Immature natural killer cell (primary cell): ENCODE results near the gene ATG13. TPM values are rescaled to one million over a fixed set of nuclear protein-coding genes. Genes with fewer than 3 reads are reported as not detected.

Source experiments
- DNase-seq, 3 donors: peaks; one replicate each; pipeline ENCODE4 v3.0.0; 2022; ENCODE audit warnings: mixed read lengths in 1 of 3
- H3K27ac Mint-ChIP-seq, 6 donors: one replicate each; pipeline ENCODE4 v1.8.0; 2020; ENCODE audit warnings: mixed read lengths in 6 of 6, mild to moderate bottlenecking in 5 of 6, inconsistent platforms in 4 of 6, moderate library complexity in 3 of 6
- H3K27me3 Mint-ChIP-seq, 3 donors: one replicate each; pipeline ENCODE4 v1.8.0; 2020 to 2021; ENCODE audit warnings: low read depth in 3 of 3, mild to moderate bottlenecking in 3 of 3, mixed read lengths in 3 of 3, moderate library complexity in 3 of 3, inconsistent platforms in 1 of 3
- H3K36me3 Mint-ChIP-seq, 3 donors: one replicate each; pipeline ENCODE4 v1.8.0; 2020; ENCODE audit warnings: mixed read lengths in 3 of 3, inconsistent platforms in 2 of 3, mild to moderate bottlenecking in 2 of 3
- H3K4me1 Mint-ChIP-seq, 2 donors: one replicate each; pipeline ENCODE4 v1.8.0; 2020; ENCODE audit warnings: inconsistent platforms in 2 of 2, mild to moderate bottlenecking in 2 of 2, mixed read lengths in 2 of 2, moderate library complexity in 1 of 2
- H3K4me3 Mint-ChIP-seq, 5 donors: one replicate each; pipeline ENCODE4 v1.8.0; 2020; ENCODE audit warnings: mild to moderate bottlenecking in 5 of 5, mixed read lengths in 5 of 5, inconsistent platforms in 3 of 5, moderate library complexity in 3 of 5
- H3K9me3 Mint-ChIP-seq, 6 donors: one replicate each; pipeline ENCODE4 v1.8.0; 2020; ENCODE audit warnings: mild to moderate bottlenecking in 6 of 6, mixed read lengths in 6 of 6, inconsistent platforms in 4 of 6, moderate library complexity in 3 of 6
- polyA plus RNA-seq, 3 donors: library from polyadenylated mRNA; unstranded; fragments of 300-500 nt; fragmentation: Illumina TruSeq; gene quantifications; one replicate each; pipeline ENCODE4 v1.2.3, GENCODE V29; 2021

Gene ATG13
- polyA plus RNA-seq, 3 donors from 2014 or later = 67.4 to 103 (median 100) TPM

DNA sequence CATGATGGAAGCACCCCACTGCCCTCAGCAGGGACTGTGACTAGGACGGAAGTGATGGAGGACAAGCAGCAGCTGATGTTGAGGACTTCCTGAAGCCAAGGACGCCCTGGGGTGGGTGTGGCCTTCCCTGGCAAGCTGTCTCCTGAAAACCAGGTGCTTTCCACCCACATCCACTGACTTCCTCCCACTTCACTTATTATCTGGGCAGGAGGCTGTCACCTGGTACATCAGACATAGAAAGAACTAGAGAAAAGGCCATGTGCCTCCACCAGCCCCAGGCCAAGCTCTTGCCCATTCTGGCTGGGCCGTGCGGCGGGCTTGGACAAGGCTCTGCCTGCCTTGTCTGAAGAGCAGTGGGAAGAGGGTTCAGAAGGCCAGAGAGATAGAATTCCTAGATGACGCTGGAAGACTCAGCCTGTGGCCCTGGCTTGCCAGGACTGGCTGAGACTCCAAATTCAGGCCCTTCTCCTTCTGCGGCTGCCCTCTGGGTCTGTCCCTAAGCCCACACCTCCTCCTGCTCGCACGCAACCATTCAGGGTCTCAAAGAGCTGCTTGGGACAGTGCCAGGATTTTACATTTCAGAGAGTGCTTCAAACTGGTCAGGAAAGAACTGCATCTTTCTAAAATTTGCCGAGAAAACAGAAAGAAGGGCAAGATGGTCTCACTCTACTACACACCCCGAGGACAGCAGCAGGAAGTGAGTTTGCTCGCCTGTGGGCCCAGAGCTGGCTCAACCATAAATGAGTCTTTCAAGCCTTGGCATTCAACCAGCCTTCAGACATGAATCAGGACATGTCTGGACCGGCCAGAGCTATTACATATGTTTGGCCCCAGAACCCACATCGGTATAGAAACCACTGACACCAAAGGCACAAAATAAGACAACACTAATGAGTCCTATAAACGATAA, 69.8 kb downstream of the ATG13 start:
- Mint-ChIP-seq H3K27ac (peak overlapping the region in 4 of 6 donors; percentile 7 to 71 (median 31)), H3K9me3 (no peaks in the 10 kb centered on the region), H3K4me1 (peaks cover 16 to 18% of the 10 kb centered on the region in 2 donors), H3K4me3 (no peak overlapping the region), H3K27me3 (no peaks in the 10 kb centered on the region), H3K36me3 (peaks cover 0 to 20% (median 9%) of the 10 kb centered on the region in 3 donors)
- no peak for DNase-seq

DNA sequence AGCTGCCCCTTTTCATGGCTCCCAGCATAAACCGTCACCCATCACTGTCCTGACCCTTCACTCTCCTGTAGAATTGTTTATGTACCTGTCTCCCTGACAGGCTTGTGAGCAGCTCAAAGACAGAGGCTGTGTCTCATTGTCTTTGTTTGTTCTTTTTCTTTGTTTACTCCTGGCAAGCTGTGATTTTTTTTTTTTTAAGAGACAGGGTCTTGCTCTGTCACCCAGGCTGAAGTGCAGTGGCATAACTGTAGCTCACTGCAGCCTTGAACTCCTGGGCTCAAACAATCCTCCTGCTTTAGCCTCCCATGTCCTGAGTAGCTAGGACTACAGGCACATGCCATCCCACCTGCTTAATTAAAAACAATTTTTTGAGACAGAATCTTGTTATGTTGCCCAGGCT, 73.3 kb downstream of the ATG13 start:
- H3K9me3 Mint-ChIP-seq = no peaks in the 10 kb centered on the region
- no peak overlapping the region for H3K4me3 Mint-ChIP-seq
- H3K27ac Mint-ChIP-seq = peak overlapping the region in 1 of 6 donors; percentile 75
- peaks cover 26 to 29% of the 10 kb centered on the region in 2 donors for H3K4me1 Mint-ChIP-seq
- H3K36me3 Mint-ChIP-seq = peaks cover 0 to 28% (median 4%) of the 10 kb centered on the region in 3 donors
- H3K27me3 Mint-ChIP-seq = no peaks in the 10 kb centered on the region
- DNase-seq = no peak

DNA sequence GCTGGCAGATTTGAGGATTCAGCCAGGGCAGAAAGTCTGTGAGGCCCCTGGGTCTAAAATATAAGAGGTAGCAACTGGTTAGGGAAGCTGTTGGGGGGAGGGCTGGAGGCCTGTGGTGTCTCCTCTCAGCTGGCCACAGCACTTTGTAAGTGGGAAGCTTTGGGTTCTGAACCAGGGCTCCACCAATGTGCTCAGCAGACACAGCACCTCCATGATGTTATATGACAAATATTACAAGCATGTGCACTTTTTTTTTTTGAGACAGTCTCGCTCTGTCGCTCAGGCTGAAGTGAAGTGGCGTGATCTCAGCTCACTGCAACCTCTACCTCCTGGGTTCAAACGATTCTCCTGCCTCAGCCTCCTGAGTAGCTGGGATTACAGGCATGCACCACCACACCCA, 75.1 kb downstream of the ATG13 start:
- Mint-ChIP-seq H3K4me1 (peaks cover 34 to 40% of the 10 kb centered on the region in 2 donors), H3K27ac (peak overlapping the region in 1 of 6 donors; percentile 23), H3K27me3 (no peaks in the 10 kb centered on the region)

DNA sequence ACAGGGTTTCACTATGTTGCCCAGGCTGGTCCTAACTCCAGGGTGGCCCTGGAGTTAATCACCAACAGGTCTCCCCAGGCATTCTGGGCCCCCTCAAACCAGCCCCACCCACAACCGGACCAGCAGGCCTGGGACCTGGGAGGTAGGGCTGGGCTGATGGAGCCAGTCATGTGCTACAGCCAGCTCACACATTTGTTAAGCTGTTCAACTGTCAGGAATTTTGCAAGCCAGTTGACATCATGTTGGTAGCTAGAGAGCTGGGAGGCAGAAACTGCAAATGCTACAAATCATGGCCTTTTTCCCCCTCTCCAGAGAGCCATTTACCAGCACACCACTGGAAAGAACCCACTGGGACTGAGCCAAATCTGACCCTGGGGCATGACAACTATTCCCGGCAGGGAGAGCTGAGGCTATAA, 76.3 kb downstream of the ATG13 start:
- Mint-ChIP-seq H3K27ac (peak overlapping the region in 1 of 6 donors; percentile 77), H3K36me3 (peaks cover 0 to 10% (median 0%) of the 10 kb centered on the region in 3 donors), H3K4me3 (no peak overlapping the region), H3K27me3 (no peaks in the 10 kb centered on the region), H3K4me1 (peaks cover 43 to 45% of the 10 kb centered on the region in 2 donors), H3K9me3 (no peaks in the 10 kb centered on the region)
- DNase-seq = no peak

More for the DNA sequence above, 75.1 kb downstream of the ATG13 start:
- DNase-seq = no peak
- H3K4me3 Mint-ChIP-seq = no peak overlapping the region
- H3K36me3 Mint-ChIP-seq = peaks cover 0 to 19% (median 1%) of the 10 kb centered on the region in 3 donors
- no peaks in the 10 kb centered on the region for H3K9me3 Mint-ChIP-seq

DNA sequence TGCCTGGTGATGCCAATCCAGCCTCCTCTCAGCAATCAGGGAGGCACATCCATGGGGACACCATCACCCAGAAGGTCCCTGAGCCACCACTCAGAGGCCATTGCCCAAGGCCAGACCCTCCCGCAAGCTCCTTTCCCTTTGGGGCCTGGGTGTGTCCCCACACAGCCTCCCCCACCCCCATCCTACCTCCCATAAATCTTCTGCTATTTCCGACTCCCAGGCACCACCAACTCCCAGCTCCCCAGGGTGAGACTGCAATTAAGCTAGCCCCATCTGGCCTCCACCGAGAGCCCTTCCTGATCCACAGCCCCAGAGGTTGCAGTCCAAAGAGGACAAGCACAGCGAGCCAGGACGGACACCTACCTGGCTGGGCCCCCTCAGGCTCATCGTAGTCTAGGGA, 76.7 kb downstream of the ATG13 start:
- no peak for DNase-seq
- no peaks in the 10 kb centered on the region for H3K9me3 Mint-ChIP-seq
- H3K27ac Mint-ChIP-seq = peak overlapping the region in 3 of 6 donors; percentile 61 to 80 (median 77)
- H3K4me3 Mint-ChIP-seq = no peak overlapping the region
- H3K4me1 Mint-ChIP-seq = peaks cover 46 to 50% of the 10 kb centered on the region in 2 donors
- H3K27me3 Mint-ChIP-seq = peaks cover 0 to 2% (median 0%) of the 10 kb centered on the region in 3 donors
- H3K36me3 Mint-ChIP-seq = peaks cover 0 to 10% (median 0%) of the 10 kb centered on the region in 3 donors

DNA sequence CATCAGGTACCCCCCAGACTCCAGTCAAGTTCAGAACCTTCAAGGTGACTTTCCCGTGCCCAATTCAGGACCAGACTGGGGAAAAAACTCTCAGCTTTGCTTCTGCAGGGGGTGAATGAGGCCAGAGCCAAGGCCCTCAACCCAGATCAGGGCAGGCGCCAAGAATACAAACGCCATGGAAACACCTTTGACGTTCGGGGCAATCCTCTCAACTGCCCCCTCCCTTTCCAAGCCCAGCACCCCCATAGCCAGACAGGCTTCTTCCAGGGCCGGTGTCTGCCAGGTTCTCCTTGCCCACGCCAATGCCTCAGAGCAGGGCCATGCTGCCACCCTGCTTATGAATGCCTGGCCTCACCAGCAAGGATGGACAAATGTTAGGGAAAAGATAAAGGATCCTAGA, 77.3 kb downstream of the ATG13 start:
- no peaks in the 10 kb centered on the region for H3K9me3 Mint-ChIP-seq
- DNase-seq = no peak
- H3K36me3 Mint-ChIP-seq = peaks cover 0 to 10% (median 0%) of the 10 kb centered on the region in 3 donors
- peaks cover 0 to 2% (median 0%) of the 10 kb centered on the region in 3 donors for H3K27me3 Mint-ChIP-seq
- H3K4me1 Mint-ChIP-seq = peaks cover 50 to 54% of the 10 kb centered on the region in 2 donors
- no peak overlapping the region for H3K4me3 Mint-ChIP-seq
- H3K27ac Mint-ChIP-seq = peak overlapping the region in 2 of 6 donors; percentile 45 to 80

DNA sequence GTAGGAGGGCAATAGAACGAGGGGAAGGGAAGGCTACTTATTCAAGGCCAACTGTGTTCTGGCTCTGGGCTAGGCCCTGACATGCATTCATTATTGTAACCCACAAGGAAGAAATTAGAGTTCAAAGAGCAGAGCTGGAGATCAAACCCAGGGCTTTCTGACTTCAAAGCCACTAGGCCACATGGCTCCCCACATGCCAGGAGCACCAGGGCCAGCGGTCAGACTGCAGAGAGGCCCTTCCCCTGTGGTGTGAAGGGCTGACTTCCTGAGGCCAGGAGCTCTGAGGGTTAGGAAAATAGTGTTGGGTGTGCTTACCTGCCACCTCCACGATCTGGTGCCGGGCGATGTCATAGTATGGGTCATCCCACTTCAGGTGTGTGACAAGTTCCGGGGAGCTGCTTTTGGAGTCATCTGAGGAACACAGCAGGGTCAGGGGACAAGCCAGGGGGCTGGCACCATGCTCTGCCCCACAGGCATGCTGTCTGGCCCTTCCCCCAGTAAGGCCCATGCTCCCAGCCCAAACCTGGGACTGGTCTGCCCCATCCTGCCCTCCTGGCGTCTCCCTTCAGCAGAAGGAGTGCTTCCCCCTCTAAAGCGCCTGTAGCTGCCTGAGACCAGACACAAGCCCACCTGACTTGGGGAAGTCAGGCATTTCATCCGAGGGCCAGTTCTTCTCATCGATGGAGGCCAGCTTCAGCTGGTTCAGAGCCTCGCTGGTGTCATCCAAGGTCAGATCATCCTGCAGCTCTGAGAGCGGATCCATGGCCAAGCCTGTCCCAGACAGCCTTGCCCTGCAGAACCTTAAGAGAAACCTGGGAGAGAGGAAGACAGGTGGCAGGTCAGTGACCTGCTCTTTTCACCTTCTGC, 78.2 kb downstream of the ATG13 start:
- Mint-ChIP-seq H3K4me1 (peaks cover 54 to 57% of the 10 kb centered on the region in 2 donors), H3K9me3 (no peaks in the 10 kb centered on the region), H3K27ac (peak overlapping the region in 2 of 6 donors; percentile 55 to 77), H3K4me3 (no peak overlapping the region), H3K27me3 (peaks cover 2 to 7% (median 5%) of the 10 kb centered on the region in 3 donors), H3K36me3 (peaks cover 0 to 10% (median 0%) of the 10 kb centered on the region in 3 donors)
- no peak for DNase-seq

DNA sequence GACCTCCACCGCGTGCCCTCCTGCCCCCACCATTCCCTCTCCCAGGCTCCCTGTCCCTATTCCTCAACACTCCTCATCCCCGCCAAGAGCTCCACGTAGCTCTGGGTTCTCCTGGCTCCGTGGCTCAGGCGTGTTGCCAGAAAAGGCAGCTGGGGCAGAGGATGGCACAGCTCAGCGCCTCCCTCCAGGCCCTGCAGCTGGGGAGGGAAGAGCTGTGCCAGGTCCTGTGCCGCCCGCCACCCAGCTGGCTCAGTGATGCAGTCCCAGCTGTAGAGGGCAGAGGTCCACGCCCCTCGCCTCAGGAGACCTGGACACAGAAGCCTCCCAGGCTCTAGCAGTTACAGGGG, 78.8 kb downstream of the ATG13 start:
- Mint-ChIP-seq H3K4me1 (peaks cover 55 to 61% of the 10 kb centered on the region in 2 donors), H3K9me3 (no peaks in the 10 kb centered on the region), H3K36me3 (peaks cover 0 to 10% (median 0%) of the 10 kb centered on the region in 3 donors), H3K4me3 (no peak overlapping the region), H3K27ac (peak overlapping the region in 2 of 6 donors; percentile 39 to 77), H3K27me3 (peaks cover 2 to 10% (median 6%) of the 10 kb centered on the region in 3 donors)
- DNase-seq = no peak

DNA sequence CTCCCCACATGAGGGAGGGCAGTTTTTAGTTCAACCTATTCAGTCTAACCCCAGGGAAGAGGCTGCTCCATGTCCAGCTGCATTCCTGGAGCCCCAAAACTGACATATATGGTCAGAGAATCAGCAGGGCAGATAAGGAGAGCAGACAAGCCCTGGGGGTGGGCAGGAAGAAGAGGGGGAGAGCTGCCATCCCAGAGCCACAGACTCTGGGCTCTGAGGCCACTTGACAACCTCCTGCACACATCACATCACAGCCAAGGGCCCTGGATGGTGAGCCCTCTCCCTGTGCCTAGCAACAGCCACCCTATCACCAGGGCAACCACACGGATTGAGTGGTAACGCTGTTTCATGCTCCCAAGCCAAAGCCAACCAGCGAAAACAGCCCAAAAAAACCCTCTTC, 80.0 kb downstream of the ATG13 start:
- H3K27me3 Mint-ChIP-seq = peaks cover 2 to 10% (median 6%) of the 10 kb centered on the region in 3 donors
- H3K4me3 Mint-ChIP-seq = peak overlapping the region in 3 of 5 donors; percentile 31 to 39 (median 34)
- peaks cover 64 to 69% of the 10 kb centered on the region in 2 donors for H3K4me1 Mint-ChIP-seq
- no peak for DNase-seq
- no peaks in the 10 kb centered on the region for H3K9me3 Mint-ChIP-seq
- peak overlapping the region in 4 of 6 donors; percentile 3 to 59 (median 44) for H3K27ac Mint-ChIP-seq
- H3K36me3 Mint-ChIP-seq = peaks cover 0 to 10% (median 4%) of the 10 kb centered on the region in 3 donors

DNA sequence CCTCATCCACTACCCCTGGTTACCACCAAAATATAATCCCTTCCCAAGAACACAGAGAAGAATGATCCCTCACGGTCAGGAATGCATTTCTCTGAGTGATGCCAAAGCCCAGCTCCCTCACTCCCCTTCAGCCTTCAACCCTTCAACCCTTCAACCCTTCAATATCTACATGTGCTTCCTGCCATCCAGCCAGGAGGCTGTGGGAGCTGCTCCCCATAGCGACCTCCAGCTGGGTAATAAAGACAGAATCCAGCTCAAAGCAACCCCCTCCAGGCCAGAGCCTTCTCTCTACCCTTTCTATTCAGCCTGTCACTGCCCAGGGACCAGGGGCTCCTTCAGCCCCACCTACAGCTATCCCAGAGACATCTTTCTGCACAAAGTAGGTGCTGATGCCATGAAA, 80.4 kb downstream of the ATG13 start:
- H3K4me3 Mint-ChIP-seq = peak overlapping the region in 4 of 5 donors; percentile 20 to 39 (median 32)
- peaks cover 2 to 10% (median 6%) of the 10 kb centered on the region in 3 donors for H3K27me3 Mint-ChIP-seq
- peaks cover 68 to 73% of the 10 kb centered on the region in 2 donors for H3K4me1 Mint-ChIP-seq
- H3K36me3 Mint-ChIP-seq = peaks cover 0 to 10% (median 4%) of the 10 kb centered on the region in 3 donors
- peak overlapping the region in 4 of 6 donors; percentile 3 to 59 (median 44) for H3K27ac Mint-ChIP-seq
- H3K9me3 Mint-ChIP-seq = no peaks in the 10 kb centered on the region
- no peak for DNase-seq

DNA sequence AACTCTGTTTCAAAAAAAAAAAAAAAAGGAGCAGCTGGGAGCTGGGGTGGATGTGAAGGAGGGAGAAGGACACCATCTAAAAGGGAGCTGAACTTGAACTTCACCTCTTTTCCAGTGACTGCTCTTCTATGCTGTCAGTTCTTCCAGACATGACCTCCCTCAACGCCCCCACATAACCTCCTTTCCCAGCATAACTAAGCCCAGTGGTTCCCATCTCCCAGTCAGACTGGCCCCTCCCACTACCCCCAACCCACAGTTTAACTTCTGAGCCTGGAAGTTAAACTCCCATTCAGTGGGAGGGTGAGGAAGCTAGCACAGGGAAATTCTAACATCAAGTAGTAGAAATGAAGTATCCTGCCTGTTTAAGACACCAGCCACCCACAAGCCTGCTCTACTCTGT, 81.2 kb downstream of the ATG13 start:
- Mint-ChIP-seq H3K27ac (peak overlapping the region in 4 of 6 donors; percentile 79 to 90 (median 85)), H3K36me3 (peaks cover 0 to 15% (median 8%) of the 10 kb centered on the region in 3 donors), H3K9me3 (no peaks in the 10 kb centered on the region), H3K4me3 (peak overlapping the region; percentile 46 to 98 (median 97)), H3K27me3 (peaks cover 2 to 10% (median 6%) of the 10 kb centered on the region in 3 donors), H3K4me1 (peaks cover 74 to 77% of the 10 kb centered on the region in 2 donors)
- no peak for DNase-seq

DNA sequence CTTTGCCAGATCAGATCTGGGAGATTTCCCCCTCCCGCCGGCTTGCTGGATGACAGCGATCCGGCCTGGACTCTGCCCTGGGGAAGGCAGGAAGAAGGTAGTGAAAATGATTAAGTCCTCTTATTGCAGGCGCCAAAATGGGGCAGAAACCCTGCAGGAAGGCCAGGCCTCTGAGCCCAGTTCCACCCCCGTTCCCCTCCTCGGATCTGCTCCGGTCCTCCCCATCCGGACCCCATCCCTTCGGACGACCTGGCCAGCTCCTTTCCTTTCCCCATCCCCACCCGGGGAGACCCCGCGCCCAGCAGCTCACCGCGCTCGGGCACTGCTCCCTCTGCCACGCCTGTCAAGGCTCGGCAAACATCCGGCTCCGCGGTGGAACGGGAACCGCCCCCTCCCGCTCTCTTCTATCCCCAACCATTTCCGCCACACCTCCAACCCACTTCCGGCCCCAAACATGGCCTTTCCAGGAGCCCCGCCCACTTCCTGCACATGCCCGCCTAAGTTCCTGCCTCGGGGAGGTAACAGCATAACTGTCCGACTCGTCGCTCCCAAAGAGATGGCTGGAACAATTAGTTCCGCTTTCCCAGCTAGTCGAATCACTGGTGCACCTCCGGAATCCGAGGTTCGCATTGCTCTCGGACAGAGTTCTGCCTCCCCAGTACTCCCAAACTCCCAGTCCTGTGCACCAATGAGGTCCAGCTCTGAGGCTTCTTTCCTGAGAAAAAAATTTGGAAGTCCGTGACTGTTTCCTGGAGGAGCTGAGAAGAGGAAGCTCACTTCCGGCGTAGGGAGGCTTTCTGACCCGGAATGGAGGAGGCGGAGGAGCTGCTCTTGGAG, 83.1 kb downstream of the ATG13 start, which contains the start of the genes ARHGAP1 and ZNF408:
TSS of gene ARHGAP1 (minus strand) at position 379 of the 837 bp plus-strand sequence. CDS start 4,512 bp downstream, outside the sequence.
TSS of gene ZNF408 (plus strand) at position 791 of the 837 bp plus-strand sequence. CDS start at position 808, 17 bp downstream.
- H3K4me1 Mint-ChIP-seq = peaks cover 60 to 61% of the 10 kb centered on the region in 2 donors
- H3K27ac Mint-ChIP-seq = peak within 1 kb of the TSS; percentile 86 to 97 (median 90)
- peaks cover 0 to 9% (median 7%) of the 10 kb centered on the region in 3 donors for H3K36me3 Mint-ChIP-seq
- H3K27me3 Mint-ChIP-seq = peaks cover 2 to 10% (median 6%) of the 10 kb centered on the region in 3 donors
- no peaks in the 10 kb centered on the region for H3K9me3 Mint-ChIP-seq
- peak within 1 kb of the TSS; percentile 97 to 99 (median 98) for H3K4me3 Mint-ChIP-seq
- peak; percentile 98 for DNase-seq
